OCI-LY7 (cell line): ENCODE measurements around the gene OTOG. TPM values are rescaled to one million over a fixed set of nuclear protein-coding genes. Genes with fewer than 3 reads are reported as not detected.

Source experiments
- BruUV-seq: library from RNA; stranded (reverse); fragments of 400-500 nt; replicated peaks from 2 replicates; lab custom pipeline; 2021; lab: Mats Ljungman, UMichigan
- CTCF ChIA-PET: fragments of 300-600 bp; sonication (Branson Sonifier 250); formaldehyde crosslinking; loops from one replicate; lab custom pipeline; 2022; ENCODE audit warnings: antibody characterized with exemption; ENCODE audit not compliant: unreplicated experiment; lab: Charles Lee
- POLR2A ChIA-PET: fragments of 300-600 bp; sonication (Branson Sonifier 250); formaldehyde crosslinking; loops from one replicate; lab custom pipeline; 2022; ENCODE audit warnings: antibody characterized with exemption; lab: Charles Lee
- DNase-seq: peaks from one replicate; pipeline ENCODE4 v3.0.0-alpha.2; 2015; ENCODE audit warnings: low spot score
- H2AFZ ChIP-seq: fragments of 200-600 bp; sonication (generic), shearing (Covaris generic); 2 replicates; pipeline ENCODE4 v1.6.1; 2014; ENCODE audit warnings: mild to moderate bottlenecking, antibody characterized with exemption, low read length, moderate library complexity
- H3K27ac ChIP-seq: fragments of 200-600 bp; sonication (generic); 2 replicates; pipeline ENCODE4 v1.5.1; 2014; ENCODE audit warnings: mixed run types, low read depth, mild to moderate bottlenecking, moderate library complexity, low read length, inconsistent platforms; ENCODE audit not compliant: poor library complexity, severe bottlenecking
- H3K36me3 ChIP-seq: fragments of 200-600 bp; sonication (generic); 2 replicates; pipeline ENCODE4 v1.6.1; 2014; ENCODE audit warnings: mild to moderate bottlenecking, antibody characterized with exemption, low read length, moderate library complexity, mixed read lengths; ENCODE audit not compliant: insufficient read depth
- H3K4me1 ChIP-seq: fragments of 200-600 bp; sonication (generic); 2 replicates; pipeline ENCODE4 v1.5.1; 2014; ENCODE audit warnings: mild to moderate bottlenecking, low read length; ENCODE audit not compliant: insufficient read depth, poor library complexity, severe bottlenecking
- H3K4me2 ChIP-seq: fragments of 200-600 bp; sonication (generic); 2 replicates; pipeline ENCODE4 v1.6.1; 2014; ENCODE audit warnings: mild to moderate bottlenecking, low read length
- H3K4me3 ChIP-seq: fragments of 200-600 bp; sonication (generic); 2 replicates; pipeline ENCODE4 v1.5.1; 2014; ENCODE audit warnings: mild to moderate bottlenecking, low read depth, low read length; ENCODE audit not compliant: poor library complexity, severe bottlenecking
- H3K79me2 ChIP-seq: fragments of 200-600 bp; sonication (generic); 2 replicates; pipeline ENCODE4 v1.6.1; 2016; ENCODE audit warnings: low read depth, mild to moderate bottlenecking, low read length, moderate library complexity, mixed read lengths; ENCODE audit not compliant: insufficient read depth
- H3K9me2 ChIP-seq: fragments of 200-600 bp; sonication (generic); 2 replicates; pipeline ENCODE4 v1.6.1; 2016; ENCODE audit warnings: mild to moderate bottlenecking, low read length, mixed read lengths; ENCODE audit not compliant: insufficient read depth
- H3K9me3 ChIP-seq: fragments of 200-600 bp; sonication (generic); 2 replicates; pipeline ENCODE4 v1.6.1; 2014; ENCODE audit warnings: mild to moderate bottlenecking, mixed run types, low read length, mixed read lengths
- H4K20me1 ChIP-seq: fragments of 200-600 bp; sonication (generic); 2 replicates; pipeline ENCODE4 v1.6.1; 2014; ENCODE audit warnings: mild to moderate bottlenecking, antibody characterized with exemption, low read length, moderate library complexity, mixed read lengths; ENCODE audit not compliant: insufficient read depth
- CTCF ChIP-seq: fragments of 200-600 bp; sonication (generic); conservative IDR thresholded peaks from 2 replicates; pipeline ENCODE4 v1.5.1; 2014; ENCODE audit warnings: mild to moderate bottlenecking, antibody characterized with exemption, low read length, moderate library complexity, mixed read lengths
- EZH2phosphoT487 ChIP-seq: fragments of 200-600 bp; sonication (generic); IDR thresholded peaks from 2 replicates; pipeline ENCODE4 v1.6.1; 2018; ENCODE audit warnings: low read depth, borderline replicate concordance, mild to moderate bottlenecking, mixed run types, antibody characterized with exemption, low read length, moderate library complexity, mixed read lengths
- intact Hi-C: fragments of 100-400 bp; cut with micrococcal nuclease; formaldehyde crosslinking; loops from one replicate; pipeline ENCODE4 v1.10.0; 2022; ENCODE audit not compliant: unreplicated experiment
- total RNA-seq, 2 experiments: library from RNA; depleted of rRNA in 1 of 2; stranded (reverse); fragments of >200 nt in 1 of 2; shearing (Covaris generic) in 1 of 2; gene quantifications; 2 replicates each; pipeline ENCODE4 v1.2.3, GENCODE V29; 2014 to 2022

OTOG gene
- total RNA-seq, 2 experiments from 2014 or later: not detected

- ChIA-PET POLR2A (no interaction called here), CTCF (no interaction called here)
- Histone ChIP-seq H3K79me2 (no peaks in the 10 kb centered on the region), H3K9me3 (no peaks in the 10 kb centered on the region), H3K4me3 (no peak overlapping the region), H4K20me1 (no peaks in the 10 kb centered on the region), H3K4me1 (no peaks in the 10 kb centered on the region), H3K4me2 (no peak overlapping the region), H2AFZ (no peak overlapping the region), H3K36me3 (no peaks in the 10 kb centered on the region), H3K9me2 (no peaks in the 10 kb centered on the region), H3K27ac (no peak overlapping the region)
- intact Hi-C loops: no loop called here
- BruUV-seq: no TSS peak
- TF ChIP-seq EZH2phosphoT487 (no peak), CTCF (no peak)
- no peak for DNase-seq
Observed at GRCh38 chr11:17542249-17542648, 4.8 kb upstream of the OTOG start.

GRCh38 chr11:17543041-17543440 lies 4.0 kb upstream of the OTOG start:
- Histone ChIP-seq H3K4me3 (no peak overlapping the region), H3K9me2 (no peaks in the 10 kb centered on the region), H3K4me2 (no peak overlapping the region), H2AFZ (no peak overlapping the region), H4K20me1 (no peaks in the 10 kb centered on the region), H3K36me3 (no peaks in the 10 kb centered on the region), H3K9me3 (no peaks in the 10 kb centered on the region), H3K4me1 (no peaks in the 10 kb centered on the region), H3K27ac (no peak overlapping the region), H3K79me2 (no peaks in the 10 kb centered on the region)
- ChIA-PET POLR2A (no interaction called here), CTCF (no interaction called here)
- no TSS peak for BruUV-seq
- intact Hi-C loops: no loop called here
- TF ChIP-seq EZH2phosphoT487 (no peak), CTCF (no peak)
- DNase-seq: no peak

GRCh38 chr11:17543574-17544180 lies 3.4 kb upstream of the OTOG start:
- Histone ChIP-seq H3K9me3 (no peaks in the 10 kb centered on the region), H3K36me3 (no peaks in the 10 kb centered on the region), H3K27ac (no peak overlapping the region), H2AFZ (no peak overlapping the region), H3K4me3 (no peak overlapping the region), H4K20me1 (no peaks in the 10 kb centered on the region), H3K9me2 (no peaks in the 10 kb centered on the region), H3K4me1 (no peaks in the 10 kb centered on the region), H3K4me2 (no peak overlapping the region), H3K79me2 (no peaks in the 10 kb centered on the region)
- TF ChIP-seq EZH2phosphoT487 (no peak), CTCF (no peak)
- CTCF ChIA-PET: no interaction called here
- DNase-seq: no peak
- intact Hi-C loops: no loop called here
- POLR2A ChIA-PET: interaction anchor here (0.5 kb wide), 1 partner anchor 239 kb away, joined by 3 read pairs; no protein-coding TSS in a partner anchor
- BruUV-seq: no TSS peak
